ENCODE results near the gene ELAVL4.

ELAVL4 gene

DNA sequence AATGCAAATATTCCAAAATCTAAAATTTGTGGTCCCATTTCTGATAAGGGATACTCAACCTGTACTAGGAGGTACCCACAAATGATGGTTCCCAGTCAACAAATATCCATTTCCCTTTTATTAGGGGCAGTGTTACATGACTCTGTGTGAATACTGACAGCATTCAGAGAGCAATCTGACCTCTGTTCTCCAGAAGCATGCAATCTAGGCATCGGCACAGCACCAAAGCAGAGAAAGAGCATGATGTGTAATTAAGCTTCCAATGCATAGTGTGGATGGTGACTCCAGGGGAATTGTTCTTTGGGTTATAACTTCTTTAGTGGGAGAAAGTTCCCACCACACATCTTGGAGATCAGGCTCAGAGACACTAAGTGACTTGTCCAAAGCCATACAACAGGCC is 71.6 kb downstream of the ELAVL4 start:
- DNase-seq: no peak

DNA sequence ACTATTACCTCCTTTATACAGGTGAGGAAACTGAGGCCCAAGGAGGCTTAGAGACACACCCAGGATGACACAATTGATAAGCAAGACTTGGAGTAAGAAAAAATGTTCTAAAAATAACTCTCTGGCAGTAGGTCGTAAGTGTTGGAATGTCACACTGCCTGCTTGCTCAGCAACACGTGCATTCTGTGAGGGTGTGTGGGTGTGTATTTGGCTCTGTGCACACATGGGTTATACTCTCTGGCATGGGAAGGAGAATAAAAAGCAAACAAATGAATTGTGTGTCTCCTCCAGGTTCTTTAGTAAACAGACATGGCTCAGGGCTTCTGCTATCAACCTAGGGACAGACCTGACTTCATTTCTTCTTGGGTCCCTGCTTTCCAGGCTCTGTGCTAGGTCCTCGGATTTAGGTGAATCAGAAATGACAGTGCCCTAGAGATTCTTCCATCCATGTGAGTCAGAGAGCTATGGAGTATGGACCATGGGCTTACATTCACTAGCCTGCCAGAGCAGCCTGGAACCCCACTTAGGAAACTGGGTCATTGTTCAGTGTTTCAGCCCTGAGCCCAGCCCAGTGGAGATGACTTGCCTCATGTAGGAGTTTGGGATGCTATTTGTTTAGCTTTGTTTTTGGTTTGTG is 72.4 kb downstream of the ELAVL4 start:
- DNase-seq: no peak

DNA sequence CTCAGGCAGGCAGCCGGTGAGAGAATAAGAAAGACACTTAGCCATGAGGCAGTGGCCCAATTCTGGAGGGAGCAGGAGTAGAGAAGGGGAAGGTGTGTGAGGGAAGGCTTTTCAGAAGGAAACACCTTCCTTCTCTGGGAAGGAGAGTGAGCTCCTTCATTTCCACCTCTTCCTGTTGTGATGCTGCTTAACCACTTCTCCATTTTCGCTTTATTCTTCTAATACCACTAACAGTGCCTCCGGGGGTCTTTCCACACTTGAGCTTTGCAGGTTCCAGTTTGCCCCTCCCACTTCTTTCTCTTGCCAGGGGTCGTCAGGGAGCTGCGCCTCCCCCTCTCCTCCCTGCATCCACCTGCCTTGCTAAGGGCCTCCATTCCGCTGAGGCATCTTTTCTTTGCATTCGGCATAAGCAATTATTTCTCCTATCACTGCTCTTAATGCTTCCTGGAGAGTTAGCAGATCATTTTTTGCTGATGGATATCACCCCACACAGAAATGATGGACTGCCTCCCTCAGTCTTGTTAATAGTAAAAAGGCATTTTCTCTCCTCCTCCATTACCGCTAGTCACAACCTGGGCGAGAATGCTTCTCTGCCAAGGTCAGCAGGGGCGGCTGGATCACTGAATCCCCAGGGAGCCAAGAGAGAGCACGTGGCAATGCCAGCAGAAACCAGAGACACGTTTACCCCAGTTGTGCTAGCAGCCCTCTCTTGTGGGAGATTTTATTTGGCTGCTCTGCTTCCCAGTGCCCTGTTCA is 74.8 kb downstream of the ELAVL4 start:
- no peak for DNase-seq

DNA sequence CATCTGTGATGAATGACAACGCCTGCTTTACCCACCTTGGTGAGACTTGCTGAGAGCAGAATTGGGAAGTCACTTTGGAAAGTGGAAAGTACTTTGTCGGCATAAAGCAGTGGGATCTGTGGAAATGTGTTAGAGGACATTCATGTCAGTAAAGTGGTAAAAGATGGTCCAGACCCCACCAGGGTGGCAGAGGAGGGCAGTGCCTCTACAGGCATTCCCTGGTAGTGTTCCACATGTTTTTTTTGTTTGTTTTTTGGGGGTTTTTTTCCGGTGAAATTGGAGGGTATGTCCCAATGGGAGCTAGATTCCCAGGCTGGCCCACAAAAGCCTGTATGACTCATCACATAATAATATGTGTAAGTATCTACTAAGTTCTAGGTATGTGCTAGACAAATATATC is 80.6 kb downstream of the ELAVL4 start:
- DNase-seq: no peak

DNA sequence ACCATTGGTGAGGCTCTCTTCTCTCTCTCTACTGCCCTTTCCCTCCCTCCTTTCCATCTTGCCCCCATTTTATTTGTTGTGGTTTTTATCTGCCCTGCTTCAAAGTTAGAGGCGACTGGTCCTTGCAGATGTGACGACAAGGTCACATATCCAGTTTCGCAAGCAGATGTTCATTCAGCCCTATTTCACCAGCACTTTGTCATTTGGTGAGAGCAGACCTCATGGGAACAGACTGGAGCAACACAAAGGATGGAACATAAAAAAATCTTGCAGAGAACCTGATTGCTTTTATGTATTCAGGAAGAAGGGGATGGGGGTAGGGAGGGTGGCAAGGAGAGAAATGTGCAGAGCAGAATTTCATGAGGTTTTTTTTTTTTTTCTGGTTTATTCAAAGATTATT is 84.3 kb downstream of the ELAVL4 start:
- DNase-seq: no peak

DNA sequence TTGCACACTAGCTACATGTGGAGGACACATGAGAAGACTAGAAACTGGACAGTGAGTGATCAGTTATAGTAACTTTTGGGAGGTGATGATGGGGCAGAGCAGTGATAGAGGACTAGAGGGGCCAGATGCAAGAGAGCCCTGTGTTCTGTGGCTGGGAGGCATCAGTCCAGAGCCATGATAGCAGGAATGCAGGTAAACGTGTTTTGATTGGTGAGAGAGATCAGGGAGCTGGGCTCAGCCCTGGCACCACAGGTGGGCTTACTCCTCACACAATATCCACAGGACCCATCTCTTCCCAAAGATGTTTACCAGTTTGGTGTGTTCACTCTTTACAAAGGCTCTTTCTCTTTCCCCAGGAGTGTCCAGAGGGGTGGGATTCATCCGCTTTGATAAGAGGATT is 86.5 kb downstream of the ELAVL4 start:
- no peak for DNase-seq

DNA sequence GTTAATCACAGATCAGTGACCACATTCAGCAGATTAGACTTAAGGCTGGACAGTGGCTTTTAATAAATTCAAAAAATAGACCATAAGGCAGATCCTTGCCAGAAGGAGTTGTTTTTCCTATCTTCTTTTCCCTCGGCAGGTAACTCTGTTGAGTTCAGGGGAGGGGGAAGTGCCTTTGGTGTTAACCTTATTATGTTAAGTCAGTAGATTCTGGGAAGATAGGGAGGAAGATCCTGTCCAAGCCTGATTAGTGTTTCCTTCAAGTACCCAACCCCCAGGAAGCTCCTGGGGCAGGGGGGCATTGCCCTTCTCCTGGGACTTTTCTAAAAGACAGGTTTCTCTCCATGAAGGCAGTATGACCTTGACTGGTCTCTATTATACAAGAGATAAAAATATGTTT is 87.4 kb downstream of the ELAVL4 start:
- no peak for DNase-seq

DNA sequence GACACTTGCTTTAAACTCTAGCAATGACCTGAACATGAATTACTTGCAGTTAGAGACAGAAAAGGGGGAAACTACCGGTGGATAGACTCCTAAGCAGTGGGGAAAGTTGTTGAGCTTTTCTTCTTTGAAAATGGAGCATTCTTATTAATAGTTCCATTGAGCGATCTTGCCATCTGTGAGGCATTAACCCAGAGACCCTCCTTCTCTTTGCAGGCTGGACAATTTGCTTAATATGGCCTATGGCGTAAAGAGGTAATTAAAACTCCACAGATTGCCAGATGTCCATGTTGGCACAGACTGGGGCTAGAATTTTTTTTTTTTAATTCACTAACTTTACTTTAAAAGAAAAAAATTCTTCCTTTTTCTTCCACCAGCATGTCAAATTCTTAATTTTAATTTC is 88.5 kb downstream of the ELAVL4 start:
- DNase-seq: no peak

DNA sequence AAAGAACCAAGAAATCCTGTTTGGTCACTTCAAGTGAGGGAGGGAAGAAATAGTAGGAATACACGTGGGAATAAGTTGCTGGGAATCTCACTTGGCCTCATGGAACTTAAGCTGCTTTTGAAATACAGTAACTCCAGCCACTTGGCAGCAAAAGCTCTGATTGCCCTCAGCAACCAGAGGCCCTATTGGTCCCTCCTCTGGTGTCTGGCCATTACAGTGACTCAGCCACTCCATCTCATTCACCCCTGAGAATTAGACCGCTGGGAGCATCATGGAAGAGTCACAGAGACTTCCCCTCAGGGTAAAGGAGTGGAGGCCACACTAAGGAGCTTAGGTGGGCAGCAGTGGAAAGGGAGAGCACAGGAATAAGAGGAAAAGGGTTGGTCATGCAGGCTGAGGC is 99.6 kb downstream of the ELAVL4 start:
- DNase-seq: no peak

DNA sequence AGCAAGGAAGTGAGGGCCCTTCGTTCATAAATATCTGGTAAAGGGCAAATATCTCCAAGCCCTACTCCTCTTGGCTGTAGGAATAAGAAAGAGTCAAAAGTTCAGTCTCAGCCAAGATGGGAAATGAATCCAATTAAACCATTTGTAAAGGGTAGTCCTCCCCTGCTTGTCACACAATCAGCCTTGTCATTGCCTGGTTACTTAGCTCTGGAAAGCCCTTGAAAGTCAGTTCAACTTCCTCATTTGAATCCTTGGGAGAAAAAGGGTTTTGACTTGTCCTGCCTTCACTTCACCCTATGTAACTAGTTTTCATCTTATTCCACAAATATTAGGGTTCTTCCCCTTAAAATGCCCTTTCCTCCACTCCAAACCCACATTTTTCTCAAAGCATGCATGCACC is 100.0 kb downstream of the ELAVL4 start:
- DNase-seq: no peak

DNA sequence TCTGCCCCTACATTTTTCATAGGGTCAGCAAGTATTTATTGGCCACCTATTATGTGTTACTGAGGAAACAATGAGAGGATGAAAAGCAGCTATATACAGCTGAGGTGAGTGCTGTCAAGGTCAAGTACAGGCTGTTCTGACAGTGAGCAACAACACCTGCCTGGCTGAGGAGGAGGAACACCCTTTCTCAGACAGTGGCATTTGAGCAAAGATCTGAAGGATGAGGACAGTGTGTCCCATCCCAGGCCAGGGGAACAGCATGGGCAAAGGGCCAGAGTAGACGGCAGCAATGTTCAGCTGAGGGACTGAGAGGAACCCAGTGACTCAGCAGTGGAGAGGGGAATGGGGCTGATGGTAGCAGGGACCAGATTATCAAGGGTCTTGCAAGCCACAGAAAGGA is 101.0 kb downstream of the ELAVL4 start:
- DNase-seq: no peak

DNA sequence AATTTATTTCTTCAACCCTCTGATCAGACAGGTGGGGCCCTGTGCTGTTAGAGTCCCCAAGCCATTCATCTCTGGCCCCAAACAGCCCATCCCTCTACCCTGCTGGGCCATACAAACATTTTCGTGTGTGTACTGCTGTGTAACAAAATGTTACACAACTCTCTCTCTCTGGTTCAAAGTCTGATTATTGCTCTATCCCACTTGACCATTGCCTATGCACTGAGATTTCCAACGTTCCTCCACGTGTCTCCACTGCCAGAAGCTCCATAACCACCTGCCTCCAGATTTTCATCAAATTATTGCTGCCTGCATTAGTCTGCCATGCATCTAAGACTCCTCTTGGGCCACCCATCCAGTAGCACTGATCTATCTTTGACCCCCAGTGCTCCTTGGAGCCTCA is 104.8 kb downstream of the ELAVL4 start:
- DNase-seq: no peak

DNA sequence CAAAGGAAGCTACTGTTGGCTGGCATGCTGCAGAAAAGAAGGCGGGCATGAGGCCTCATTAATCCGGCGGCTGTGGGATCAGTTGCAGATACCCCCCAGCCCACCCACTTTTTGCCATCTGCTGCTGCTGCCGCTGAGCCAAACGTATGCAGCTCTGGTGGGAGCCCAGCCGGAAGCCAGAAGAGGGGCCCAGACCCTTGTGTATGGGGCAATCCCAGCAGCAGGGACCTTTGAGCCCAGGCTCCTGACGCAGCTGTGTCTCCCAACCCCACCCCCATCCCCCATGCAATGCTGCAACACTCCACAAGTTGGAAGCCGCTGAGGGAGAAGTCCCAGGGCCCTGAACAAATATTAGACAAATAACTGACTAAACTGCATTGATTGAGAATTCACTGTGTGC is 106.0 kb downstream of the ELAVL4 start:
- no peak for DNase-seq

DNA sequence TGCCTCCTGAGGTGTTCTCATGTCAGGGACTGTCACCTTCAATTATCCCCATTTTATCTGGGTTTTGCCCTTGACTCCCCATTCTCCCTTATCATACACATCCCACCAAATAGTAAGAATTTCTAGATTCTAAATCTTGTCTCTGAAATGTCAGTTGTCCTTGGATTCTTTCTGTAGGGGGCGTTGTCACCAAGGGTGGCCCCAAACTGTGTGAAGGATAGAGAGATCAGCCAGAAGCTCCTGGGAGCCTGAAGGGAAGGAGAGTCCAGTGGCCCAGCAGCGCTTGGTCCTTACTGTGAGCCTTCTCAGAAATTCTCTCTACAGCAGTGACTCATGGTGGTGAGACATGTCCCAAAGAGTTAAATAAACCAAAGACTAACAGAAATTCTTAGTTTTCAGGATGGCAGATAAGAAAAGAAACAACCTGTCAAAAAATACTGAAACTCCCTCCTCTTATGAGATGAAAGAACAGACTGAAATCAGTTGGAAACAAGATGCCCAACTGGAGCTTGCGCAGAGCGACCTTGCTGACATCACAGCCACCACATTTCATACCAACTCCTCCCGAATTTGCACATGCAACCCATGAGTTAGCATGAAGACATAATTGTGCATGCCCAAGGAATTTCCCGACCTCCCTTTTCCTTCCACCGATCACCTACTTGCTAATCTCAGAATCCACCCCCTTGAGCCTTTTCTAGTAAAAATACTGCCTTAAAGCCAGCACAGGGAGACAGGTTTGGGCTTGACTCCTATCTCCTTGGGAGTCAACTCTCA is 109.8 kb downstream of the ELAVL4 start:
- no peak for DNase-seq

DNA sequence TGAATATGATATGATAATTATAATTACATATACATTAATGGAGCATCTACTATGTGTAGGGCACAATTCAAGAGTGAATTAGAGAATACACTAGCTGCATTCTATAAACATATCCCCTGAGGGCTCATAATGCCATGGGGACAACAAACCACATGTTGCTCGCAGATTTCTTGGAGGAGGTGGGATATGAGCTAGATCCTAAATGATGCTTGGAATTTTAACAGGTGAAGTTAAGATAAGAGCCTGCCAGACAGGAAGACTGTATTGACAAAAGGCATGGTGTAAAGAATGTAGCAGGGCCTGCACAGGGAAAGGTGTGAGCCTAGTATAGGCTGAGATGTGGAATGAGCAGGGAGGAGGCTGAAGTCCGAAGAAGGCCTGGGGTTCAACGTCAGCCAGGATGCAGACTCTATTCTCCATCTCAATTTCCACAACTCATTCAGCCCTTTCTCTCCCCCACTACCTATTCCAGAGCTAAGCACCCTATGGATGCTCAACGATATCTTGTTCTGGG is 120.2 kb downstream of the ELAVL4 start:
- DNase-seq: no peak

DNA sequence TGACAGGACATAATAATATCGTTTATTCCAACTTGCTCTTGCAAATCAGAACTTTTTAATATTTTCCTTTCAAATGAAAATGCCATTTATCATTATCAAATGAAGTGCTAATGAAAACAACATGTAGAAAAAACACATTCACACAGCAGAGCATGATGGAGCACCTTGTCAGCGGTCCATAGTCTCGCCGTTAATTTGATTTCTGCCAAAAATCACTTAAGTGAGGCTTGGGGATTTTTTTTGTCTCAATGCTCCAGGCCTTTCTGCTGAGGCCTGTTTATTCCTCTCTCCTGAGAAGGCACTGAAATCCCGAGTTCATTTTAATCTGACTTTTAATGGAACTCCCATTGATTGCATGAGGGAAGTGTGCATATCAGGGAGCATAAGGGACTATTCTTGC is 122.5 kb downstream of the ELAVL4 start:
- no peak for DNase-seq

DNA sequence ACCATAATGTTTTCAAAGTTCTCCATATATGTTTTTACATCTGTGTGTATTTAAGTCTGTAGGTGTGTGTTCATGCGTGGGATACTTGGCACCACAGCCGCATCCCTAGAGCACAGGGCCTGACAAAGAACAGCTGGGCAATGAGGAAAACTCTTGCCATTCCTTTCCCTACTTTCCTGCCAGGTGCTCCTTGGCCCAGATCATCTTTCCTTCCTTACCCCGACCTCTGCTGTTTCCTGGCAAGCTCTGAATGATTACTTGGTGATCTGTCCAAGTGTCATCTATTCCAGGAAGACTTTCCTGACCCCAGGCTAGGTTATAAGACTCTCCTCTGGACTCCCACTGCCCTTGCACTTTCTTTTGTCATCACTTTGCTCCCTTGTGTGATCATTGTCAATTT is 123.6 kb downstream of the ELAVL4 start:
- no peak for DNase-seq

DNA sequence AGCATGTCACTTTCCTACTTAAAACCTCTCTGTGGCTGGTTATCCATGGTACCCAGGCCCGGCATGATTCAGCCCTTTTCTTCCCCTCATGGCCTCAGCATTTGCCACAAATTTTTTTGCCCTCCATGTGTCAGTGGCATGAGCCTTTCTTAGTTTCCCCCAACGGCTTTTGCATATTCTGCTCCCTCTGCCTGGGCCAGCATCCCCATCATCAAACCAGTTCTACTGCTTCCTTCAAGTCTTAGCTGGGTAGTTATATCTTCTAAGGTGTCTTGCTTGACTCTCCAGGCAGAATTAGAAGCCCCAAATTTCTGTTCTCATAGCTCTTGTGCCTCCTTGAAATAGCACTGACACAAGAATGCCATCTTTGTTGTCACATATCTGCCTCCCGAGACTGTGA is 127.9 kb downstream of the ELAVL4 start:
- DNase-seq: no peak

DNA sequence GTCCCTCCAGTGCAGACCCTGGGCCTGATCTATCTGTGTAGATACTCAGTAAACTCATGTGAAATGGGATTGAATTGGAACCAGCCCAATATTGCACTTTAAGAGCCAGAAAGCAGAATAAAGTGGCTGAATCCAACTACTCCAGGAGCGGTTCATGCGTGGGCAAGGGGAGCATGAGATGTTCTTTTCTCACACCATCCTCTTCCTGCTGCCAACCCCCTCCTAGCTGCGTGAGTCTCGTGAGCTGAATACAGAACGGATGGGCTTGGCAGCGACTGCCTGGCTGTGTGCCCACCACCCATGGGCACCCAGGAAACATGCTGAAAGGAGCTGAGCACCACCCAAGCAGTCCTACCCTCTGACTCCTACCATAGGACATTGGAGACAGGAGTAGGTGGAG is 128.3 kb downstream of the ELAVL4 start:
- no peak for DNase-seq

DNA sequence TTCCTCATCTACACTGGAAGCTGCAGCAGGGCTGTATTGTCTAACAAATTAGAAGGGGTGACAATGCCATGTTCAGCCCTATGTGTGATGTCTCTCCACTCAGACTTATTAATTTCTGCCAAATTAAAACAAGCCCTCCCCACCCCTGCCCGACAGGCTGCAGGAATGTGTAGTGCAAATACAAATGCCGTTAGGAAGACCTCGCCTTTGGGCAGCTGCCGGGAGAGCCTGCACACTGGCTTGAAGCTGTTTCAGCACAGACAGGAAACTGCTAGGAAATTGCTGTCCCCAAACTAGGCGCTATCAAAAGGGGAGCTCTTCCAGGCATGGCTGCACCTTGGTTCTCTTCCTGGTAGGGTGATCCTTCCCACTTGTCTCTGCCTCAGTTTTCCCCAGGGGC is 135.2 kb downstream of the ELAVL4 start:
- no peak for DNase-seq

DNA sequence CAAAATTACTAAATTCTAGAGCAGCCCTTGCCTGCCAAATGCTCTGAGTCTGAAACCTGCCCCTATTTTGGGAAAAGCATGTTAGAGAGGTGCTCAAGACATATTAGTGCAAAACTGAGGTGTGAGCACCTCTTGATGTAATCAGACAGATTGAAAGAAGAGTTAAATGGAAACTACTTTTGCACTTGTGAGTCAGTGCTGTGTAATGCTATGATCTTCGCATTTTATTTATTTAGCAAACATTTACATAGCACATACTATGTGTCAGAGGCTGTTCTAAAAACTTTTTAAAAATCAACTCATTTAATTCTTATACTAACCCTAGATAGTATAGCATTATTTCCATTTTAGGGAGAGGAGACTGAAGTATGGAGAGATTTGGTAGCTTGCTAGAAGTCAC is 138.1 kb downstream of the ELAVL4 start:
- DNase-seq: no peak

DNA sequence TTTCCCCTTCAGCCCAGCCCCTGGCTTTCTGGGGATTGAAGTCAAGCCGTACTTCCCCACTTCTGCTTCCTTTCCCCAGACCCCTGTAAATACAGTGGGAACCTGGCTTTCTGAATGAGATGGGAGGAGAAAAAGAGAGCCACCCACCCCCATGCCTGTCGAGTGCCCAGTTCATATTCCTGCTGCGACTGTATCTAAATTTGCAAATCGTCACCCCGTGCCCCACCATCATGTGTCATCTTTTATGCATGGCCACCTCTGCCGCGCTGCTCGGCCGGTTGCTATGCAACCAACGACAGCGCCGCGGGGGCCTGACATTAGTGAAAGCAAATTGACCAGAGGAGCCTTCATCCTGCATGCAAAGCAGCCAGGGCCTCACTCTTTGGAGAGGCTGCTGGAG is 143.0 kb downstream of the ELAVL4 start:
- no peak for DNase-seq

DNA sequence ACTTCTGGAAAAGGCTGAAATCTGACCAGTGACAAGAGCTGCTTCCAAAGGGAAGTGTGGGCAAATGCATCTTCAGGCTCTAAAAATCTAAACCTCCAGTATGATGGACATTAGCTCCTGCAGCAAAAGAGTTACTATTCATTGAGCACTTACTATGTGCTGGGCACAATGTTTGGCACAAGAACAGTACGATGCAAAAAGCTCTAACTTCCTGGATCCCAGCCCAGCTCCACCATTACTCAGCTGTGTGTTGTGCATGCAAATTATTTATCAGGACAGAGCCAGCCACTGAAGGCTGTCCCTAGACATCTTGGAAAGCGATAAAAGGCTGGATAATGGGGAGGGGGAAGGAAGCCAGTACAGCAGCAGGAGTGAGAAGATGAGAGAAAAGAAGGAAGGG is 143.5 kb downstream of the ELAVL4 start:
- no peak for DNase-seq

Measured in CD4-positive, alpha-beta T cell treated with Interleukin-17A for 1 hour (primary cell).